Epithelial cell of proximal tubule (primary cell): ENCODE measurements around the gene SPOCD1. TPM values are rescaled to one million over a fixed set of nuclear protein-coding genes. Genes with fewer than 3 reads are reported as not detected.

Experiments used
- DNase-seq: peaks from one replicate; pipeline ENCODE4 v3.0.0-alpha.2; 2011; ENCODE audit warnings: low read depth
- H3K4me3 ChIP-seq: 2 replicates; pipeline ENCODE4 v1.5.1; 2011; ENCODE audit warnings: low read depth, mild to moderate bottlenecking, low read length
- CTCF ChIP-seq: conservative IDR thresholded peaks from 2 replicates; pipeline ENCODE4 v1.5.1; 2012; ENCODE audit warnings: low read depth, mild to moderate bottlenecking, low read length
- total RNA-seq: library from RNA; depleted of rRNA; stranded (reverse); fragments of >200 nt; gene quantifications from 2 replicates; pipeline ENCODE4 v1.2.3, GENCODE V29; 2015

Gene SPOCD1
- total RNA-seq: 9.4 and 18.4 TPM in 2 replicates

DNA sequence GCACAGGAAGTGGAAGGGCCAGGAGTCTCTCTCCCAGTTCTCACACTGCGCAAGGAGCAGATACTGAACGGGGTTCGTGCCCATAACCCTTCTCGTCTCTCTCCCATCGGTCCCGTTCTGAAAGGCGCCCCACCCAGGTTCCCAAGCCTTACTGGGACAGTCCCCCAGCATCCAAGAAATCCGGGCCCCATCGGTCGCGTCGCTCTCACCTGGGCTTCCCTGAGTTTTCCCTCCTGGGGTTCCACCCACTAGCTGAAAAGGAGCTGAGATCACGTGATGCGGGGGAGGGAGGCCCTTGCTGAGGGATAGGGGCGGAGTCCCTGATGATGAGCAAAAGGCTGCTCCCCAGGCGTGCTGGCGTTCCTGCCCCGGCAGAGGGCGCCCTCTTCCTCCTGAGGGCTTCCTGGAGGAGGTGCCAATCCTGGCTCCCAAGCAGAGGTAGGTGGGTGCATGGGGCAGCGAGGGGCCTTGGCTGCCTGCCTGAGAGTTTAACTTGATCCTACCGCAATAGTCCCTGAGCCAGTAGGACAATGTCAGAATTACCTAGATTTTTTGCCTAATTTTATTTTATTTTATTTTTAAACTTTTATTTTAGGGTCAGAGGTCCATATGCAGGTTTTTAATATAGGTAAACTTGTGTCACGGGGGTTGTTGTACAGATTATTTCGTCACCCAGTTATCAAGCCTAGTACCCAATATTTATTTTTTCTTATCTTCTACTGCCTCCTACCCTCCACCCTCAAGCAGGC, at the start of gene SPOCD1:
Gene SPOCD1, minus strand, starts transcription at position 271 of the 749 bp plus-strand sequence. CDS start 689 bp downstream, outside the sequence.
- DNase-seq: no peak

DNA sequence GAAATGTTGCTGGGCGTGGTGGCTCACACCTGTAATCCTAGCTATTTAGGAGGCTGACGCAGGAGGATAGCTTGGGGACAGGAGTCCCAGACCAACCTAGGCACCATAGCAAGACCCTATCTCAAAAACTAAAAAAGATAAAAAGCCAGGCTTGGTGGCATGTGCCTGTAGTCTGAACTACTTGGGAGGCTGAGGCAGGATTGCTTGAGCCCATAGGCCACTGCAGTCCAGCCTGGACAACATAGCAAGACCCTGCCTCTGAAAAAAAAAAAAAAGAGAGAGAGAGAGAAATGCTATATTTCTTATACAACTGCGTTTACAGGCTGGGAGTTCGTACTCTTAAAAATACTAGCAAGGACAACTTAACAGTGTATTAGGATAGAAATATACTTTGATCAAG, 46.2 kb upstream of the SPOCD1 start:
- TF ChIP-seq CTCF: no peak
- H3K4me3 ChIP-seq: no peak overlapping the region
- DNase-seq: no peak

More for the DNA sequence above, at the start of gene SPOCD1:
- peak; percentile 95 for TF ChIP-seq CTCF
- H3K4me3 ChIP-seq: peak within 1 kb of the TSS; percentile 25

DNA sequence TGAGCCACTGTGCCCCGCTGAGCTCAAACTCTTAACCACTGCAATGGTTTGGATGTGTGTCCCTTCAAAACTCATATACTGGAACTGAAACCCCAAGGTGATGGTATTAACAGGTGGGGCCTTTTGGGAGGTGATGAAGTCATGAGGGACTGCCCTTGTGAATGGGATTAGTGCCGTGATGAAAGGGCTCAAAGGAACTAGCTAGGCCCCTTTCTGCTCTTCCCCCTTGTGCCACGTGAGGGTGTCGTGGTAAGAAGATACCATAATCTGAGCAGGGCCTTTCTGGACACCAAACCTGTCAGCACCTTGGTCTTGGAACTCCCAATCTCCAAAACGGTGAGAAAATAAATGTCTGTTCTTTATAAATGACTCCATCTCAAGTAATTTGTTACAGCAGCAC, 45.5 kb upstream of the SPOCD1 start:
- no peak for DNase-seq
- no peak overlapping the region for H3K4me3 ChIP-seq
- no peak for TF ChIP-seq CTCF

GRCh38 chr1:31860581-31860980, 44.8 kb upstream of the SPOCD1 start:
- H3K4me3 ChIP-seq: no peak overlapping the region
- no peak for DNase-seq
- no peak for TF ChIP-seq CTCF

DNA sequence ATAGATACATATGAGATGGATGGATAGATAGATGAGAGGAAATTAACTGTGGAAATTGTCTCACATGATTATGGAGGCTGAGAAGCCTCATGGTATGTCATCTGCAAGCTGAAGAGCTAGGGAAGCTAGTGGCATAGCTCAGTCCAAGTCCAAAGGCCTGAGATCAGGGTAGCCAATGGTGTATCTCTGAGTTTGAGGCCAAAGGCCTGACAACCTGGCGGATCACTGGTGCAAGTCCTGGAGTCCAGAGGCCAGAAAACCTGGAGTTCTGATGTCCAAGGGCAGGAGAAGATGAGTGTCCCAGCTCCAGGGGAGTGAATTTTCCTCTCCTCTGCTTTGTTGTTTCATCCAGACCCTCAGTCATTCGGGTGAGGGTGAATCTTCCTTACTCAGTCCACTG, 43.9 kb upstream of the SPOCD1 start:
- no peak for TF ChIP-seq CTCF
- DNase-seq: no peak
- no peak overlapping the region for H3K4me3 ChIP-seq

DNA sequence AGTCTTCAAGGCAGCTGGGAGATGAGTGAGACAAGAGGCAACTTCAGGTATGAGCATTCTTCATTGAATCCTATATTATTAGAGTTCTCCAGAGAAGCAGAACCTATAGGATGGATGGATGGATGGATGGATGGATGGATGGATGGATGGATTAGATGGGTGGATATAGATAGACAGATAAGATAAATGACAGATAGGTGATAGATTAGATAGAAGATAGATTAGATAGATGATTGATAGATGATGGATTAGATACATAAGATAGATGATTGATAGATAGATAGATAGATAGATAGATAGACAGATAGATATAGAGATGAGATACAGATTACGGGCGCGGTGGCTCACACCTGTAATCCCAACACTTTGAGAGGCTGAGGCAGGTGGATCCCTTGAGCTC, 43.2 kb upstream of the SPOCD1 start:
- H3K4me3 ChIP-seq: no peak overlapping the region
- no peak for DNase-seq
- TF ChIP-seq CTCF: no peak

GRCh38 chr1:31857863-31858262, 42.0 kb upstream of the SPOCD1 start:
- no peak for TF ChIP-seq CTCF
- no peak overlapping the region for H3K4me3 ChIP-seq
- DNase-seq: no peak
